GOT3 (cell line): Measurements from ENCODE around the gene CRACR2B.

Experiments
- DNase-seq: peaks from one replicate; lab custom pipeline; 2025; ENCODE audit warnings: mixed read lengths; lab: John Stamatoyannopoulos, UW

CRACR2B gene

DNA sequence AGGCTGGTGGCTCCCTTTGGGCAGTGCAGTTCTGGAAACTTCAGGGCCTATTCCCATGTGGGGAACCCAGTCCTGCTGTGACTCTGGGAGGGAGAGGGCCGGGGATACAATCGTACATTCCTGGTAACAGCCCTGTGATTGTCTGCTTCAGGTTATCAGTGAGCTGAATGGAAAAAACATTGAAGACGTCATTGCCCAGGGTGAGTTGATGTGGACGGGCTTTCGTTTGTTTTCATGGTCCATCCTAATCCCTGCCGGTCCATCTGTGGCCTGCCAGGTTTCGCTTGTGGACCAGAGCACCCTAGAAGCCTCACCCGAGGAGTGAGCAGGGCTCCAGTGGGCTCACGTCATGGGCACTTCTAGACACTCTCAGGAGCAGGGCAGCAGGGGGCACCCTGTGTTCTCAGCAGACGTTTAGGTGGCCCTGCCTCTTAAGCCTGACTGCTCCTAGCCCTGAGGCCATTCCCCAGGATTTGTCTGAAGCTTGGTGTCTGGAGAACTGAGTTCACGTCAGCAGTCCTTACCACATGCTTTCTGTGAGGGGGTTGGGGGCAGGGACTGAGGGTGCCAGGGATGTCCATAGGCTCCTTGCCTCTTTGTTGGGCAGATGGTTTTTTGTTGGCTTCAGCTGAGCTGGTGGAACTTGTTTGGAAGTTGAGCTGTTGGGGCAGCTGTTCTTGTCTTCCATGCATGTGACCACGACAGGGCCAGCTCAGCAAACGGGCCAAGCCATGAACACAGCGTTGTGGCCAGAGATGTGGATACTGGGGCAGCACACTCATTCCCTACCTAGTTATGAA lies 16.1 kb upstream of the CRACR2B start:
- no peak for DNase-seq

DNA sequence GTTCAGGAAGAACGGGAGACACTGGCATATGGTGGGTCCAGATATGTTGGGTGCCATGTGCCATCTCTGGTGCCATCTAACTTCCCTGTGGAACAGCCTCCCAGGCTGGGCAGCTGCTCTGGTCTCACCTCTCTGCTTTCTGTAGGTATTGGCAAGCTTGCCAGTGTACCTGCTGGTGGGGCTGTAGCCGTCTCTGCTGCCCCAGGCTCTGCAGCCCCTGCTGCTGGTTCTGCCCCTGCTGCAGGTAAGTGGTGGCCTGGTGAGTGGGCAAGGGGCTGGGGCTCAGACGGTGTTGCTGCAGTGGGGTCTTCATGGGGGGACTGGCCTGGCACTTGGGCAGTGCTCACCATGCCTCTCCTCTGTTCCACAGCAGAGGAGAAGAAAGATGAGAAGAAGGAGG lies 15.3 kb upstream of the CRACR2B start:
- no peak for DNase-seq

DNA sequence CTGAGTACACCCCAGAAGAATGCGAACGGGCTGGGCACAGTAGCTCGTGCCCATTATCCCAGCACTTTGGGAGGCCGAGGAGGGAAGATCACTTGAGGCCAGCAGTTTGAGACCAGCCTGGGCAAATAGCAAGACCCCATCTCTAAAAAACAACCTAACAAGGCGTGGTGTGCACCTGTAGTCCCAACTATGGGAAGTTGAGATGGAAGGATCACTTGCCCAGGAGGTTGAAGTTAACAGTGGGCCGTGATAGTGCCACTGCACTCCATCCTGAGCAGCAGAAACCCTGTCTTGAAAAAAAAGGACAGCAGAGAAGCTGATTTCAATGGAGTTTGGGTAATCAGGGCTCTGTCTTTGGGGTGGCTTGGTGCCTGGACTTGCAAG lies 14.7 kb upstream of the CRACR2B start:
- DNase-seq = no peak

DNA sequence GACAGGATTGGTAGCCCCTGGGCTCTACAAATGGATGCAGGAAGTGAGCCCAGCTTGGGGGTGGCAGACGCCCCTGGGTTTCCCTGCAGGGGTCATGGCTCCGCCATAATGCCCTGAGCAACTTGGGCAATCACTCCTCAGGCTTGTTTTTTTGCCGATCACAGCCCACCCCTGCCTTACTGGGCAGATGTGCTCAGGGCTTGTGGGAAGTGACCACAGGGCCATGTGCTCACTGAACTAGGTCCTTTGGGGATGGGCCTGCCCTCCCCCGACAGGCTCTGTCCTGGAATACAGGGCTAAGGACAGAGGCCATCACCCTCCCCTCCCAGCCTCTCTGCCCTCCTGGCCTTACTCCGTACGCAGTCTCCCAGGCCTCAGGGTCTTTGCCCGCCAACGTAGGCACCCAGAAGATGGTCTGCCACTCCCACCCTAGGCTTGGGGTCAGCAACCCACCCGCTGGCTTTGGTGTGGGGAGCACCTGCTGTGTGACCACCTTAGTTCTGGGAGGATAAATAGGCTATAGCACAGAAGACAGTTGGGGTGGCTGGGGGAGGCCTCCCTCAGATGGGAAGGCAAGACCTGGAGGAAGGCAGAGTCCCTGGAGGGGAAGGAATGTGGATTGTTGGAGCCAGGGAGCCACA lies 14.1 kb upstream of the CRACR2B start:
- DNase-seq = no peak

DNA sequence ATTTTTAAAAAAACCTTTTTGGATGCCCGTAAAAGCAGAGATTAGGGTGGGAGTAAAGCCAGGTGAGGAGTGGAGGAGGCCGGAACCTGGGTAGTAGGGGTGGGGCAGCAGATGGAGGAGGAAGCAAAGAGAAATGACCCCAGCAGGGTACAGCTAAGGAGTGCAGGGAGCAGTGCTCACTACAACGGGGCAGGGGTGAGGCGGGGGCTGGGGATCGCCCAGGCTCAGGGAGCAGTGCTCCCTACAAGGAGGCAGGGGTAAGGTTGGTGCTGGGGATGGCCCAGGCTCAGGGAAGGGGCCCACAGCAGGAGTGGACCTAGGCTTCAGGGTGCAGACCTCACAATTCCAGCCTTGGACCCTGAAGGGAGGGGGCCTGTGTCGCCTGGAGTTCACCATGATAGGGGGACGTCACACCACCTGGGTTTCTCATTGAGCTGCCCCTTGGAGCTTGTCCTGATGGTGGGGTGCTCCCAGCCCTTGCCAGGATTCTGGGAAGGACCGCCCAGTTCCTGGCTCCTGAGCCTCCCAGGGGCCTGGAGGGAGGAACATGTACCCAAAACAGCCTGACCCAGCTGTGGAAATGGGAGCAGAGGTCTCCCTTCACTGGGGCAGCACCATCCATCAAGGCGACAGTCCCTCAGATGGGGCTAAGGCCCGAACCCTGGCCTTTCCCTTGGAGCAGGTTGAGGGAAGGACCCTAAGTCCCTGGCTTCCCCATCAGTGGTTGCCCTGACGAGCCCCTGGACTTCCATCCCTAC lies 11.9 kb upstream of the CRACR2B start:
- DNase-seq = no peak

DNA sequence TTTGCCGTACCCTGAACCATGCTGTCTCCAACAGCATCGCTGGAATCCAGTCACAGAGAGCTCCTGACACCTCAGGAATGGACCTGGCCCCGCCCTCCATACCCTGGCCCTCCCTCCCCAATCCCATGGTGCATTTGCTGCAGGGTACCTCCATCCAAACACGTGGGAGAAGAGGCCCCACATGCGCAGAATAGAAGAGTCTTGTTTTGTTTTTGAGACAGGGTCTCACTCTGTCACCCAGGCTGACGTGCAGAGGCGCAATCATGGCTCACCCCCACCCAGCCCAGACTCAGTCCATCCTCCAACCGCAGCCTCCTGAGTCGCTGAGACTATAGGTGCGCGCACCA lies 11.3 kb upstream of the CRACR2B start:
- no peak for DNase-seq

DNA sequence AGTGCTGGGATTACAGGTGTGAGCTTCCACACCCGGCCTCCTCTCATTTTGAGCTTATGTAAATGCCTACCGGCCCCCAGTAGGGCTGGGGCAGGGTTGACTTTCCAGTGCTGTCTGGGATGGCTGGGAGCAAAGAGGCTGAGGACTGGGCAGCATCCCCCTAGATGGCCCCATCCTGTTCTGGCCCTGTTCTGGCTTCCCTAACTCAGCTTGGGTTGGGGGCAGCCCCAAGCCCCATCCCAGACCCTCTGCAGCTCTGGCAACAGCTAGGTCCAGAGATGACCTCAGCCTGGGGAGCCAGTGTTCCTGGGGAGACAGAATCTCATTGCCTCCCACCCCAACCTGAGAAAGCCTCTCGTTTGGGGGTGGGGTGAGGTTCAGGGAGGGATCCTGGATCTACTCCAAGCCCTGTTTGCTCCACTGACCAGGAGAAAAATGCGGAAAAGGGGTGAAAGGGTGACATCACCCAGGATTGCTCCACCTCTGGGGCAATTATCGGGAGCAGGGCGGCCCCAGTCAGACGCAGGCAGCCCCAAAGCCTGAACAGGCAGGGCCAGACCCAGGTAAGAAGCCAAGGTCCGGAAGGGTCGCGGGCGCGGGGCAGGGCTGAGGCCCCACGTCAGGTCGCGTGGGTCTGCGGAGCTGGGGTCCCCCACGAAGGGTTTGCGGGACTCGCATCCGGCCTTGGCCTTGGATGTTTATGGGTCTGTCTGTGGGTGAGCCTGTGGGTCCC lies 9.2 kb upstream of the CRACR2B start, which contains the start of gene PNPLA2:
Gene PNPLA2, plus strand, starts transcription at position 519 of the 733 bp plus-strand sequence. CDS start 805 bp downstream, outside the sequence.
- DNase-seq = peak; percentile 12

DNA sequence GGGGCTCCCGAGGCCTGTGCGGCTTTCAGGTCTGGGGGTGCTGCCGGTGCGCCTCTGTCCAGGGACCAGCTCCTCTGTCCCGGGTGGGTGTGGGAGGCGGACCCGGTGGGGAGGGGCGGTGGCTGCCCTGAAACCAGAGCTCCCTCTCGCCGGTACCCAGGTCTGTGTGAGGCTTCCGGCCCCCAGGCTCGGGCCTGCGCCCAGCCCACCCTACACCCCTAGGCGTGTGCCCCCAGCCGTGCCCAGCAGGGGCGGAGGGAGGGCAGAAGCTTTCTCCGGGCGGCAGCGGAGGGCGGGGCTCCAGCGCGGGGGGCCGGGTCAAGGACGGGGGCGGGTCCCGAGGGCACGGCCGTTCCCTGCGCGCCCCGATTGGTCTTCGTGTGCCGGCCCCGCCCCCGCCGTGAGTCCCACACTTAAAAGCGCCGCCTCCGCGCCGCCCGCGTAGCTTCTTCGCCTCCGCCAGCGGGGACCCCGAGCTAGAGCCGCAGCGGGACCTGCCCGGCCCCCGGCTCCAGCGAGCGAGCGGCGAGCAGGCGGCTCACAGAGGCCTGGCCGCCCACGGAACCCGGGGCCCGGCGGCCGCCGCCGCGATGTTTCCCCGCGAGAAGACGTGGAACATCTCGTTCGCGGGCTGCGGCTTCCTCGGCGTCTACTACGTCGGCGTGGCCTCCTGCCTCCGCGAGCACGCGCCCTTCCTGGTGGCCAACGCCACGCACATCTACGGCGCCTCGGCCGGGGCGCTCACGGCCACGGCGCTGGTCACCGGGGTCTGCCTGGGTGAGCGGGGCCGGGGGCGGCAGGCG lies 8.4 kb upstream of the CRACR2B start:
- DNase-seq = peak; percentile 47

DNA sequence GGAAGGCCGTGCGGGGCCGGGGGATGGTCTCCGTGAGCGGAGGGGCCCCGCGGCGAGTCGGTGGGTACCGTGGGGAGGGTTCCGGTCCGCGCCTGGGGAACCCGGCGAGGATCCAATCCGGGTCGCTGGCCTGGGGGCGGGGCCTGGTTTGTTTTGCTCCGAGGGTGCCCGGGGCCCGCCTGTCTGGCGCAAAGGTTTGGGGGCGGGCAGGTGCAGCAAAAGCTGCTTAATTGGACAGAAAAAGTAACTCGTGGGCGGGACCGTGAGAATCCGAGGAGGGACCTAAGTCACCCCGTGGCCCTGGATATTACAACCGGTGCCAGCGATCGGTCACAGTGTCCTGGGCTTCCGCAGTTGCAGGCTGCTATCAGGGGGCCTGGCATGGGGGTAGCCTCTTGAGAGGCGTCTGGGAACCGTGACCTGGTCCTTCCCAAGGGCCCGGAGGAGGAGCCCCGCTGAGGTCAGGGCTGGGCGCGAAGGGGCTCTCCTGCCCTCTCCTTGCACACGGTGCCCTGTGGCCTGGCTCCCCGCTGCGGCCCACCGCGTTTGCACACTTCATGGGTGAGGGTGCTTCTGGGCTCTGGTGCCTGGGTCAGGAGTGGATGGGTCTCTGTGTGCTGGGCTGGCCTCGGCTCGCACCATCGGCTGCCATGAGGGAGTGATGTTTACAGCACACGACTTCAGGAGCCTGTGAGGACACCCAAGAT lies 7.6 kb upstream of the CRACR2B start:
- no peak for DNase-seq

DNA sequence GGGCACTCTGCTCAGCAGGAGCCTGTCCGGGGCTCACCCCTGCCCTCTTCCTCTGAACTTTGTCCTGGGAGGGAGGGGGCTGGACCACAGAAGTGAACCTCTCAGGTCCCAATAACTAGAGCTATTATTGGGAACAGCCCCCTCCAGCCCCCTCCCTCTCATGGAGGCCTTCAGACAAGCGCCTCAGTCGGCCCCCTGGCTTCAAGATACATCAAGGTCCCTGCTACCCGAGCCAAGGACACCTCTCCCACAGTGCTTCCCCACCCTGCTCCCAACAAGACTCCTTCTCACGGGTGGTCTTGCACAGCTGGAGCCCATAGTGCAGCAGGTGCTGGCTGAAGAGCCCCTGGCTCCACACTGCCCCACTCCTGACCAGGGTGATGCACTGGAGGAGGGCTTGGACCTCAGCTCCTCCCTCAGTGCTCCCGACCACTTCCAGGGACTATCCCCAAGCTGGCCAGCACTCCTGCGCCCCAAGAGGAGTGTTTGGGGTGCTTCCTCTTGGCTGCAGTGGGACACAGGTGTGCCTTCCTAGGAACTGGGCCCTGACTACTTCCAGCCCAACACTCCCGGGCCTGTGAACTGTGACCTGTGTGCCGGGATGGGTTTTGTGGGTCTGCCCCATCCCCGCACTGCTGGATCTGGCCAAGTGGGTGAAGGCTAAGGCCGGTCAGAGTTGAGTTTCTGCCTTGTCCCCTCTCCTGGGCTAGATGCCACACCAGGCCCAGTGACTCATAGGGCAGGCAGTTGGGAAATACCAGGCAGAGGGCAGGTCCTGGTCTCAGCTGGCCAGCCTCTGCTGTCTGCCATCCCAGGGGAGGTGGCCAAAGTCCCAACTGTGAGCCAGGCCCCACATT lies 6.8 kb upstream of the CRACR2B start:
- no peak for DNase-seq

DNA sequence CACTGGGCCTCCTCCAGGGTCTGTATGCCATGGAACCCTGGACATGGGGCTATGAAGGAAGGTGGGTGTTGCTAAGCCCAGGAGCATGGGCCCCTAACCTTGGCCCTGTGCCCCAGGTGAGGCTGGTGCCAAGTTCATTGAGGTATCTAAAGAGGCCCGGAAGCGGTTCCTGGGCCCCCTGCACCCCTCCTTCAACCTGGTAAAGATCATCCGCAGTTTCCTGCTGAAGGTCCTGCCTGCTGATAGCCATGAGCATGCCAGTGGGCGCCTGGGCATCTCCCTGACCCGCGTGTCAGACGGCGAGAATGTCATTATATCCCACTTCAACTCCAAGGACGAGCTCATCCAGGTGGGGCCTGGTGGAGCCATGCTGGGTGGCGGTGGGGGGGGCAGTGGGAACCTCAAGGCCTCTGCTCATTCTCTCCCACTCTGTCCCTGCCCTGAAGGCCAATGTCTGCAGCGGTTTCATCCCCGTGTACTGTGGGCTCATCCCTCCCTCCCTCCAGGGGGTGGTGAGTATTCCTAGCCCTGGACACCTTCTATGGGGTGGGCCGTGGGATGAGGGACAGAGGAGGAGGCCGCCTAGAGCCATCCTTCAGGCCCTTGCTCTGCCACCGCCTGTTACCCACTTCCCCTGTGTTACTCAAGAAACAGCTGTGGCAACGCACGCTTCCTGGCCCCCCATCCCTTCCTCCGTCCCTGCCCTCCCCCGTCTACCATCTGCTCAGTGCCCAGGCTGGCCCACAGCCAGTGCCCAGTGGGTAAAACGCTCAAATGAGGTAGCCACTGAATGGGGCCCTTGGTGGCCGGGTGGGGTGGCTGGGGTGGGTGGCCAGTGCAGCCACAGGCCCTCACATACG lies 6.0 kb upstream of the CRACR2B start:
- no peak for DNase-seq

DNA sequence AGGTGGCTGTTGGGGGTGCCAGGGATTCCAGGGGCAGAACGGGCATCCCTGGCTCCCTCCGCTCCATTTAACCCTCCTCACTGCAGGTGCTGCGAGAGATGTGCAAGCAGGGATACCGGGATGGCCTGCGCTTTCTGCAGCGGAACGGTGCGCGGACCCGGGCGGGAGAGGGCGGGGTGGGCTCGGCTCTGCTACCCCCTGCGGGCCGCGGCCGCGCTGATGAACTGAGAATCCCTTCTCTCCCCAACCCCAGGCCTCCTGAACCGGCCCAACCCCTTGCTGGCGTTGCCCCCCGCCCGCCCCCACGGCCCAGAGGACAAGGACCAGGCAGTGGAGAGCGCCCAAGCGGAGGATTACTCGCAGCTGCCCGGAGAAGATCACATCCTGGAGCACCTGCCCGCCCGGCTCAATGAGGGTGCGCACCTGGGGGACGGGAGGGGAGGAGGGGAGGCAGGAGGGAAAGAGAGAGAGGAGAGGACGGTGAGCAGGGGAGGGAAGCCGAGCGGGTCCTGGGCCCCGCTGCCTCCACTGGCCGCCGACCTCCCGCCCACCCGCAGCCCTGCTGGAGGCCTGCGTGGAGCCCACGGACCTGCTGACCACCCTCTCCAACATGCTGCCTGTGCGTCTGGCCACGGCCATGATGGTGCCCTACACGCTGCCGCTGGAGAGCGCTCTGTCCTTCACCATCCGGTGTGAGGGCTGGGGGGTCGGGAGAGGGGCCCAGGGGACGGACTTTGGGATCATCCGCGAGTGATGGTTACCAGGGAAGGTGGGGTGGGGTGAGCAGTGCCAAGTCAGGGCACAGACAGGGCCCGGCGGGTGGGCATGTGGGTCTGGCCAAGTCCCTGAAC lies 4.1 kb upstream of the CRACR2B start:
- DNase-seq = no peak

DNA sequence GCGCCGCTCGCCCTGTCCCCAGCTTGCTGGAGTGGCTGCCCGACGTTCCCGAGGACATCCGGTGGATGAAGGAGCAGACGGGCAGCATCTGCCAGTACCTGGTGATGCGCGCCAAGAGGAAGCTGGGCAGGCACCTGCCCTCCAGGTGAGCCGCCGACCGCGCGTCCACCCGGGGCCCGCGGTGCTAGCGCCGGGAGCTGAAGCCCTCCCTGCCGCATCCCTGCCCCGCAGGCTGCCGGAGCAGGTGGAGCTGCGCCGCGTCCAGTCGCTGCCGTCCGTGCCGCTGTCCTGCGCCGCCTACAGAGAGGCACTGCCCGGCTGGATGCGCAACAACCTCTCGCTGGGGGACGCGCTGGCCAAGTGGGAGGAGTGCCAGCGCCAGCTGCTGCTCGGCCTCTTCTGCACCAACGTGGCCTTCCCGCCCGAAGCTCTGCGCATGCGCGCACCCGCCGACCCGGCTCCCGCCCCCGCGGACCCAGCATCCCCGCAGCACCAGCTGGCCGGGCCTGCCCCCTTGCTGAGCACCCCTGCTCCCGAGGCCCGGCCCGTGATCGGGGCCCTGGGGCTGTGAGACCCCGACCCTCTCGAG lies 3.3 kb upstream of the CRACR2B start:
- no peak for DNase-seq

DNA sequence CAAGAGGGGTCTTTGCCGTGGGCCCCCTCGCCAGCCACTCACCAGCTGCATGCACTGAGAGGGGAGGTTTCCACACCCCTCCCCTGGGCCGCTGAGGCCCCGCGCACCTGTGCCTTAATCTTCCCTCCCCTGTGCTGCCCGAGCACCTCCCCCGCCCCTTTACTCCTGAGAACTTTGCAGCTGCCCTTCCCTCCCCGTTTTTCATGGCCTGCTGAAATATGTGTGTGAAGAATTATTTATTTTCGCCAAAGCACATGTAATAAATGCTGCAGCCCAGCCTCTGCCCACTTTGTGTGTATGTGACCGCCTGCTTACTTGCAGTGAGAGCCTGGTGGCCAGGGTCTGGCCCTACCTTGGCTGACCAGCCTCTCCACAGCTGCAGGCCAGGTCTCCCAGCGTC lies 2.8 kb upstream of the CRACR2B start:
- no peak for DNase-seq

DNA sequence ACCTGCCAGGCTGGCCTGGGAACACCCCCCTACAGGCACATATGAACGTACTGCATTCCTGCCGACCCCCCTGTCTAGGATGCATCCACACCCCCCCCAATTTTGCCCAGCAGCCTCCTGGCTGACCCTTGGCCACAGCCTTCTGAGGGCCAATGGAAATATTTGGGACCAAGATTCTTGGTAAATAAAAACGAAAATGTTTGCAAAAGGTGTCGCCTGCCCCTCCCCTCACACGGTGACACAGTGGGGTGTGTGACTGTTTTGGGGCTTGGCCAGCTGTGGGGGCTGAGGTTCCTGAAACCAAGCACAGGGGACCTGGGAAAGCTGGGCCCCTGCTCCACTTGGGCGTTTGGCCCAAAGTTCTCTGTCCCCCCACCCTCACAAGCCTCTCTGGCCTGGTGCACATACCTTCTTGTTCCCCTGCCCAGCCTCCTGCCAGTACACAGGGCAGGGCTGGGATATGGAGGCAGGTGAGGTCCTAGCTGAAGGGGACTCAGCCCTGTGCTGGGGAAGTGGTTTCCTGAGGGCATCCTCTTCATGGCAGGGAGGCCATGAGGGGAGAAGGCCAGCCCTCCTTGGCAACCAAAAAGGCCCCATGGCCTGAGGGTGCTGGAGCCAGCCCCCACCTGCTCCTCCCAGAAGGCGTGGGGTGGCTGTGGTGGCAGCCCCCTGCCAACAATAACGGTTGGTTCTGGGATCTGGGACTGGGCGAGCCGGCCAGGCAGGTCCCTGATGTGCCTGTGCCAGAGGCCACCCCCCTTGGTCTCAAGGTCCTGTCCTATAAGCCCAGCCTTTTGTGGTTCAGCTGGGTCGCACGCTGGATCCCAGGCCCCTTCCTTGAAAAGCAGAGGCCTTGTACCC lies 2.1 kb upstream of the CRACR2B start:
- DNase-seq = no peak

DNA sequence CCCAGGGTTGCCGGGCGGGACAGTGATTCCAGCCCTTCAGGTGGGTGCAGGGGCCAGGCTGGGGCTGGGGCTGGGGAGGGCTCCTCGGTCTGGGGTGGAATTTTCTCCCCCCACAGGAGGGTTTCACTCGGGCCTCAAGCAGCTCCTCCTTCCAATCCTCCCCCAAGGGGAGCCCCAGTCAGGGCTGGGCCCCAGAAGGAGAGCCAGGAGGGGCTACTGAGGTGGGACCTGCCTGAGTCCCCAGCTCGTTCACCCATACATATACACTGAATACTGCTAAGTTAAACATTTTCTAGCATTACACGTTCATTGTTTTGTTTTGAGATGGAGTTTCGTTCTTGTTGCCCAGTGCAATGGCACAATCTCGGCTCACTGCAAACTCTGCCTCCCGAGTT lies 1.5 kb upstream of the CRACR2B start:
- DNase-seq = no peak

DNA sequence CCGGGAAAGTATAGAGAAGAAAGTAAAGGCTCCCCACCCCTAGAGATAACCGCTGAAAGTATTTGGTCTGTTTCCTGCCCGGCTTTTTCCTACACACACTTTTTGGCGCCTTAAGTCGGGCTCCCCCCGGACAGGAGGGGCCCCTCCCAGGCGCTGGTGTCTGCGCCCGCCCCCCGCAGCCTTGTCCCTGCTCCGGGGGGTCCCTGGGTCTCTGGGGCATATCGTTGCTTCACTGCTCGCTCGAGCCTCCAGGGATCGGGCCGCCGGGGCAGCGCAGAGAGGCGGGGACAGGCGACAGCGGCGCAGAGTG lies 928 bp upstream of the CRACR2B start:
- no peak for DNase-seq
